ENCODE measurements around the gene GNPAT.
A peak's percentile ranks its signal among the peaks of the same experiment; 100 is the strongest.
"Not testable (repeated sequence)": the region's sequence is repeated elsewhere in the genome, so short reads cannot be mapped to it uniquely, and the experiment has no call there.

The GNPAT gene

DNA sequence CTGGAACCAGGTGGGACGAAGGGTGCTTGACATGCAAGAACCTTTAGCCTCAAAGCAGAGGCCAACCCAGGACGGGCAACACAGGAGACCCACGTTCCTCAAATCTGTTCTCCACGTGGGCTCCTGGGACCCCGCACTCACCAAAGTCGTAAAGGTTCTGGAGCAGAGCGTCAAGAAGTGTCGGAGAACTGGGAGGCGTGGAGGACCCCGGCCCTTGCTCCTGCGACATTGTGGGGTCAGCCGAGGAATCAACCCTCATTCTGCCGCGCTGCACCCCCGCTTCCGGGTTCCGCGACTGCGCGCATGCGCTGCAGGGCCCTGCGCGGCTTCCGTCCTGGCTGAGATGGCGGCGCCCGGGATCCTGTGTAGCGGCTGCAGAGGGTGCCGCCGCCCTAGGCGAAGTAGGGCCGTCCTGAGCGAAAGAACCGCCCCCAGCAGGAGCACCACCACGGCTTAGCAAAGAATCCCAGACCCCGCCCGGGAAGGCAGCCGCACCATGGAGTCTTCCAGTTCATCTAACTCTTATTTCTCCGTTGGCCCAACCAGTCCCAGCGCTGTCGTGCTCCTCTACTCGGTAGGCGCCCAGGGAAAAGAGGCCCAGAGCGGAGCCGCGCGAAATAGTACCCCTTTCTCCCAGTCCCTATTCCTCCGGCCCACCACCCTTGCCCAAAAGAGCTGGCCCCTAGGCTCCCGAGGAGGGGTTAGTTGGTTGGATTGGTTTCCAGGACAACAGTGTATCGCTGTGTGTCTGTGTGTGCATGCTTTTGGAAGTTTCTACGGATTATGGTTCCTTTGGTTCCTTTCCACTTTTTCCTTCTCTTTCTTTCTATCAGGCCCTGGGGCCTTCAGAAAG lies at the start of gene GNPAT:
GNPAT (plus strand) TSS at position 330 of the 853 bp plus-strand sequence; CDS start at position 497, 167 bp downstream.
- DNase-seq: peak; percentile 91

GRCh38 chr1:231192620-231193163 lies 48.3 kb upstream of the GNPAT start:
- DNase-seq: no peak

- no peak for DNase-seq
Observed at GRCh38 chr1:231193710-231194340, 47.2 kb upstream of the GNPAT start.

DNA sequence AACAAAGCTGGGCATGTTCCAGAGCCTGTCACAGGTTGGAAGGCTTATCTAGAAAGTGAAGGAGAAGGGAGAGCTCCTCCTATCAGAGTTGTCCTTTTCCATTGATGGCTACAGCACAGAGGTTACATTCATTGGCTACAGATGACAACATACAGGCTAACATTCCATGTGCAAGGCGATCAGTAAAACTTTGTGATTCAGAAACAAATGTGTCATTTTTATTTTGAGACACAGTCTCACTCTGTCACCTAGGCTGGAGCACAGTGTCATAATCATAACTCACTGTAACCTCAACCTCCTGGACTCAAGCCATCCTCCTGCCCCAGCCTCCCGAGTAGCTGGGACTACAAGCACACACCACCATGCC lies 46.6 kb upstream of the GNPAT start:
- DNase-seq: no peak

GRCh38 chr1:231194843-231195516 lies 46.0 kb upstream of the GNPAT start:
- DNase-seq: no peak

- DNase-seq: no peak
Observed at GRCh38 chr1:231196307-231196706, 44.7 kb upstream of the GNPAT start.

- DNase-seq: no peak
Observed at GRCh38 chr1:231196728-231197127, 44.3 kb upstream of the GNPAT start.

- DNase-seq: no peak
Observed at GRCh38 chr1:231199868-231200267, 41.1 kb upstream of the GNPAT start.

- DNase-seq: no peak
Observed at GRCh38 chr1:231200388-231201031, 40.5 kb upstream of the GNPAT start.

DNA sequence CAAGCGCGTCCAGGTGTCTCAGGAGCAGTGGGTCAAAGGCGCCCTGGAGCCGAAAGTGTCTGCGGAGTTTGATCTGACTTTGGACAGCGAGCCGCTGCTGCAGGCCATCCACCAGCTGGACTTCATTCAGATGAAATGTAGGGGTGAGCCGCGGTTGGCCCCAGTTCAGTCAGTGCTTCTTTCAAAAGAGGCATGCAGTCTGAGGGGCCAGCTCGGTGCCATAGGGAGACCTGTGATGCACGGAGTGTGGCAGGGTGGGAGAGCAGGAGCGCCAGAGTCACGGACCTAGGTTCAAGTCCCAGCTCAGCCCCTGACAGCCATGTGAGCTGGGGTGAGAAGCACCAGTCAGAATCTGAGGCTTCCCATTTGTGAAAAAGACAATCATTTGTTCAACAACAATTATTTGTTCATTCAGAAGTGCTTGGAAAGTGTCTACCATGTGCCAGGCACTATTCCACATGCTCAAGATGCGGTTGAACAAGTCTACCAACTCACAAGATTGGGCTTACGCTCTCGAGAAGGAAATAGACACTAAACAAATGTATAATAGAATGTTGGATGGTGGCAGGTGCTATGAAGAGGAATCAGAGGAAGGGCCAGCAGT lies 39.5 kb upstream of the GNPAT start:
- no peak for DNase-seq

DNA sequence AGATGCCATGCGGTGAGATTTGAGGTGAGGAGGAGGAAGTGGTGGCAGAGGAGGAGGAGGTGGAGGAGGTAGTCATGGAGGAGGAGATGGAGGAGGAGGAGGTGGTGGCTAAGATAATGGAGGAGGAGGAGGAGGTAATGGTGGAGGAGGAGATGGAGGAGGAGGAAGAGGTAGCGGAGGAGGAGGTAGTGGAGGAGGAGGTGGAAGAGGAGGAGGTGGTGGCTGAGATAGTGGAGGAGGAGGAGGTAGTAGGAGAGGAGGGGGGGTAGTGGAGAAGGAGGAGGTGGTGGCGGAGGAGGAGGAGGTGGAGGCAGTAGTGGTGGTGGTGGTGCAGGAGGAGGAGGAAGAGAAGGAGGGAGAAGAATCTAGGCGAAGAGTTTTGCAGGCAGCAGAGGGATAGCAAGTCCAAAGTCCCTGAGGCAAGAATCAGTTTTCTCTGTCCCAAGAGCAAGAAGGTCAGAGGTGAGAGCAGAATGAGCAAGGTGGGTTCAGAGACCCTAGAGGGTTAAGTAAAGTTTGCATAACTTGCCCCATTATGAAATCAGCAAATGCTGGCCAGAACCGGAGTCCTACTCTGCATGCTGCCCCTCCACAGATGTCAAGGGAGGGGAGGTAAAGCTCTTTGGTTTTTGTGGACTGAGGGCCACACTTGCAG lies 38.9 kb upstream of the GNPAT start:
- no peak for DNase-seq

DNA sequence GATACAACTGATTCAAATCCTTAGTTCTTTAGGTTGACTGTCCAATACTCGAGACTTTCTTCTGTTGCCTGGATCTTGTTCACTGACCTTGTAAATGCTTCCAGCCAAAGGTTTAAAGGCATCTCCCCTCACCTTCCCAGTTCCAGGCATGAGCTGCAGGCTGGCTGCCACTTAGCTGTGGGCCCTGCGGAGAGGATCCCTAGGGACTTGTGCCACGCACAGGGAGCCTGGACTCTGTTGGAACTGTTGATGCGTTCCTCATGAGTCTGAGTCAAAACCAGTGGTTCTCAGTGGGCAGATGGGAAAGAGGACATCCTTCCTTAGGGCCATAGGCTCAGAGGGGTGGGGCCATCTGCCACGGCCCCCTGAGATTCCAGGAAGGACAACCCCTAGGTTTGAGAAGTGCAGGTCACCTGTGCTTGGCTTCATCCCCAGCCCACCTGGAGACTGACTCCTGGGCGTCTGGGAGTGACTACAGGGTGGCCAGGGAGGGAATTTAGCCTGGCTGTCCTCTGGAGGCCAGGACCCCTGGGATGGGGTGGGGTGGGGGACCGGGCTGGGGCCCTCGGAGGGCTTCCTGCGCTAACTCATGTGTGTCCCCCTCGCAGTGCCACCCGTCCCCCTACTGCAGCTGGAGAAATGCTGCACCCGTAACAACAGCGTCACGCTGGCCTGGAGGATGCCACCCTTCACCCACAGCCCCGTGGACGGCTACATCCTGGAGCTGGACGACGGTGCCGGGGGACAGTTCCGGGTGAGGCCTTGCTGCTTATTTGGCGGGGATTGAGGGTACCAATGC lies 37.6 kb upstream of the GNPAT start:
- DNase-seq: no peak

- DNase-seq: no peak
Observed at GRCh38 chr1:231206856-231207255, 34.2 kb upstream of the GNPAT start.

- DNase-seq: no peak
Observed at GRCh38 chr1:231207437-231207836, 33.6 kb upstream of the GNPAT start.

GRCh38 chr1:231208980-231209379 lies 32.0 kb upstream of the GNPAT start:
- DNase-seq: no peak

GRCh38 chr1:231209531-231209930 lies 31.5 kb upstream of the GNPAT start:
- DNase-seq: no peak

DNA sequence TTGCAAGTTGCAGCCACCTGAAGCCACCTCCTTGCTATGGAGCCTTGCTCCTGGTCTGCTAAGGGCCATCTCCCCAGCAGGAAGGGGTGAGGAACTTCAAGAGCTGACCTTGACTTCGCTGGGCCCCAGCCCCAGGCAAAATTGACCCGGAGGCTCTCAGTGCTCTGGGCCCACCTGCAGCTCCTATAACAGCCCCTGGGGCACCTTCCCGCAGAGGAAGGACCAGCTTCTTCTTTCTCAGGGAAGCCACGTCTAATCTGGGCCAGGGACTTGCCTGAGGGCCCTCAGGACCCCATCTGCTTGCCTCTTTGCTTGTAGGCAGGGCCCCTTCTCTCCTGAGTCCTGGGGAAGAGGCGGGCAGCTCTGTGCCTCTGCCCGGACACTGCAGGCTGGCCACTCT lies 30.9 kb upstream of the GNPAT start:
- no peak for DNase-seq

GRCh38 chr1:231211005-231211857 lies 29.8 kb upstream of the GNPAT start:
- peak; percentile 84 for DNase-seq

DNA sequence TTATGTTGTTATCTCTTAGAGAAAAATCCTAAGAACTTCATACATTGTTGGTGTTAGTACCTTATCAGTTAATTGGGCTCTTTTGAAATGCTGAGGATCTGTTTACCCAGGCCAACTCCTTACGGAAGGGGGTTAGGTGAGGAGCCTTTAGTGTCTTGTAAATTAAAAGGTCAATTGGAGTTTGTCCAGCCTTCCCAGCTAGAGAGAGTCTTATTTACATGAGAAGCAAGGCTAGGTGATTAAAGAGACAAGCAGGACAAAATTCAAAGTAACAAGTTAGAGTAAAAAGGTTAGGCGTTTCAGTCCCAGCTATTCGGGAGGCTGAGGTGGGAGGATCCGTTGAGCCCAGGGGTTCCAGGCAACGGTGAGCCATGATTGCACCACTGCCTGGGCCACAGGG lies 28.7 kb upstream of the GNPAT start:
- DNase-seq: not testable (repeated sequence)

Data from NCI-H1694 treated with DMSO at 0.1 percent for 48 hours (cell line).